Pulmonary artery endothelial cell (primary cell): ENCODE data around the gene AKT1S1. TPM values are rescaled to one million over a fixed set of nuclear protein-coding genes. Genes with fewer than 3 reads are reported as not detected.
A peak's percentile ranks its signal among the peaks of the same experiment; 100 is the strongest.

ENCODE experiments used
- DNase-seq: peaks from one replicate; pipeline ENCODE4 v3.0.0-alpha.2; 2011; ENCODE audit warnings: low read depth, low spot score
- total RNA-seq: library from RNA; depleted of rRNA; stranded (reverse); fragments of >200 nt; gene quantifications from 2 replicates; pipeline ENCODE4 v1.2.3, GENCODE V29; 2014

The AKT1S1 gene
- total RNA-seq, 1 donor from 2014 or later = 7.6 TPM

- DNase-seq = no peak
Observed at GRCh38 chr19:49883094-49883493, 5.9 kb upstream of the AKT1S1 start.

- no peak for DNase-seq
Observed at GRCh38 chr19:49882643-49883042, 5.5 kb upstream of the AKT1S1 start.

GRCh38 chr19:49881672-49882394, 4.7 kb upstream of the AKT1S1 start:
- no peak for DNase-seq

- DNase-seq = no peak
Observed at GRCh38 chr19:49881186-49881585, 4.0 kb upstream of the AKT1S1 start.

- DNase-seq = no peak
Observed at GRCh38 chr19:49880162-49880869, 3.2 kb upstream of the AKT1S1 start.

GRCh38 chr19:49879243-49879963, 2.2 kb upstream of the AKT1S1 start:
- no peak for DNase-seq

- no peak for DNase-seq
Observed at GRCh38 chr19:49878744-49879070, 1.6 kb upstream of the AKT1S1 start.

- peak; percentile 90 for DNase-seq
Observed at GRCh38 chr19:49877879-49878743, 956 bp upstream of the AKT1S1 start.

GRCh38 chr19:49876422-49877019, 634 bp downstream of the AKT1S1 start:
- peak; percentile 98 for DNase-seq

- DNase-seq = no peak
Observed at GRCh38 chr19:49875857-49876421, 1.2 kb downstream of the AKT1S1 start.

GRCh38 chr19:49875177-49875576, 2.0 kb downstream of the AKT1S1 start:
- DNase-seq = no peak

- no peak for DNase-seq
Observed at GRCh38 chr19:49874503-49875157, 2.5 kb downstream of the AKT1S1 start.

- DNase-seq = no peak
Observed at GRCh38 chr19:49873834-49874233, 3.3 kb downstream of the AKT1S1 start.

GRCh38 chr19:49873129-49873521, 4.0 kb downstream of the AKT1S1 start:
- DNase-seq = no peak

GRCh38 chr19:49872245-49873128, 4.7 kb downstream of the AKT1S1 start:
- no peak for DNase-seq

- DNase-seq = no peak
Observed at GRCh38 chr19:49871349-49871985, 5.7 kb downstream of the AKT1S1 start.

- no peak for DNase-seq
Observed at GRCh38 chr19:49870309-49870901, 6.8 kb downstream of the AKT1S1 start.
